Measurements from ENCODE around the gene CLDN9.

CLDN9 gene

GRCh38 chr16:3012828-3013420 is at the start of gene CLDN9:
TSS of gene CLDN9 (plus strand) at chr16:3012923. CDS start at chr16:3013363, 440 bp downstream.
- H3K27ac Mint-ChIP-seq, result no peak within 1 kb of the TSS
- H3K4me1 Mint-ChIP-seq (ENCODE audit: low read depth), result peaks cover 11% of the 10 kb centered on the region
- H3K9me3 Mint-ChIP-seq, result no peaks in the 10 kb centered on the region
- H3K27me3 Mint-ChIP-seq, result peaks cover 11% of the 10 kb centered on the region
- no peaks in the 10 kb centered on the region for H3K36me3 Mint-ChIP-seq (ENCODE audit: low read depth)
- H3K4me3 Mint-ChIP-seq, result no peak within 1 kb of the TSS

- Mint-ChIP-seq H3K9me3 (no peaks in the 10 kb centered on the region), H3K36me3 (ENCODE audit: low read depth) (no peaks in the 10 kb centered on the region), H3K4me1 (ENCODE audit: low read depth) (peaks cover 29% of the 10 kb centered on the region), H3K27ac (no peak overlapping the region), H3K4me3 (peak overlapping the region; percentile 78), H3K27me3 (peaks cover 19% of the 10 kb centered on the region)
Observed at GRCh38 chr16:2963074-2963722, 49.5 kb upstream of the CLDN9 start.

- Mint-ChIP-seq H3K27me3 (peaks cover 22% of the 10 kb centered on the region), H3K27ac (no peak within 1 kb of the TSS), H3K4me1 (ENCODE audit: low read depth) (peaks cover 35% of the 10 kb centered on the region), H3K9me3 (no peaks in the 10 kb centered on the region), H3K36me3 (ENCODE audit: low read depth) (no peaks in the 10 kb centered on the region), H3K4me3 (peak within 1 kb of the TSS; percentile 78)
Observed at GRCh38 chr16:2963723-2964474, 48.8 kb upstream of the CLDN9 start, which contains the start of gene KREMEN2. TSS of gene KREMEN2 (plus strand) at chr16:2964275. CDS start at chr16:2964521, 246 bp downstream.

- no peaks in the 10 kb centered on the region for H3K9me3 Mint-ChIP-seq
- H3K4me3 Mint-ChIP-seq, result peak overlapping the region; percentile 45
- H3K4me1 Mint-ChIP-seq (ENCODE audit: low read depth), result peaks cover 35% of the 10 kb centered on the region
- no peak overlapping the region for H3K27ac Mint-ChIP-seq
- H3K36me3 Mint-ChIP-seq (ENCODE audit: low read depth), result no peaks in the 10 kb centered on the region
- H3K27me3 Mint-ChIP-seq, result peaks cover 22% of the 10 kb centered on the region
Observed at GRCh38 chr16:2964475-2965336, 48.0 kb upstream of the CLDN9 start.

- H3K27me3 Mint-ChIP-seq, result peaks cover 18% of the 10 kb centered on the region
- peaks cover 41% of the 10 kb centered on the region for H3K4me1 Mint-ChIP-seq (ENCODE audit: low read depth)
- no peaks in the 10 kb centered on the region for H3K9me3 Mint-ChIP-seq
- H3K4me3 Mint-ChIP-seq, result no peak overlapping the region
- H3K36me3 Mint-ChIP-seq (ENCODE audit: low read depth), result peaks cover 4% of the 10 kb centered on the region
- H3K27ac Mint-ChIP-seq, result no peak overlapping the region
Observed at GRCh38 chr16:2966043-2966807, 46.5 kb upstream of the CLDN9 start.

GRCh38 chr16:2966808-2967191 is 45.9 kb upstream of the CLDN9 start:
- Mint-ChIP-seq H3K27me3 (peaks cover 16% of the 10 kb centered on the region), H3K4me3 (no peak overlapping the region), H3K9me3 (no peaks in the 10 kb centered on the region), H3K4me1 (ENCODE audit: low read depth) (peaks cover 40% of the 10 kb centered on the region), H3K36me3 (ENCODE audit: low read depth) (peaks cover 5% of the 10 kb centered on the region), H3K27ac (no peak overlapping the region)

GRCh38 chr16:2967211-2967631 is 45.5 kb upstream of the CLDN9 start:
- Mint-ChIP-seq H3K4me3 (no peak overlapping the region), H3K27ac (no peak overlapping the region), H3K9me3 (no peaks in the 10 kb centered on the region), H3K36me3 (ENCODE audit: low read depth) (peaks cover 9% of the 10 kb centered on the region), H3K27me3 (peaks cover 14% of the 10 kb centered on the region), H3K4me1 (ENCODE audit: low read depth) (peaks cover 37% of the 10 kb centered on the region)

GRCh38 chr16:2967721-2968161 is 45.0 kb upstream of the CLDN9 start:
- Mint-ChIP-seq H3K36me3 (ENCODE audit: low read depth) (peaks cover 15% of the 10 kb centered on the region), H3K27me3 (peaks cover 14% of the 10 kb centered on the region), H3K9me3 (no peaks in the 10 kb centered on the region), H3K4me1 (ENCODE audit: low read depth) (peaks cover 37% of the 10 kb centered on the region), H3K4me3 (peak overlapping the region; percentile 74), H3K27ac (no peak overlapping the region)

- peaks cover 15% of the 10 kb centered on the region for H3K36me3 Mint-ChIP-seq (ENCODE audit: low read depth)
- H3K4me3 Mint-ChIP-seq, result peak overlapping the region; percentile 74
- peaks cover 37% of the 10 kb centered on the region for H3K4me1 Mint-ChIP-seq (ENCODE audit: low read depth)
- no peaks in the 10 kb centered on the region for H3K9me3 Mint-ChIP-seq
- peaks cover 14% of the 10 kb centered on the region for H3K27me3 Mint-ChIP-seq
- no peak overlapping the region for H3K27ac Mint-ChIP-seq
Observed at GRCh38 chr16:2968368-2968737, 44.4 kb upstream of the CLDN9 start.

- peaks cover 32% of the 10 kb centered on the region for H3K4me1 Mint-ChIP-seq (ENCODE audit: low read depth)
- peak within 1 kb of the TSS; percentile 65 for H3K27ac Mint-ChIP-seq
- H3K4me3 Mint-ChIP-seq, result peak within 1 kb of the TSS; percentile 81
- peaks cover 14% of the 10 kb centered on the region for H3K27me3 Mint-ChIP-seq
- H3K9me3 Mint-ChIP-seq, result no peaks in the 10 kb centered on the region
- H3K36me3 Mint-ChIP-seq (ENCODE audit: low read depth), result peaks cover 15% of the 10 kb centered on the region
Observed at GRCh38 chr16:2968738-2969544, 43.8 kb upstream of the CLDN9 start, which contains the start of gene PAQR4. TSS of gene PAQR4 (plus strand) at chr16:2969348. CDS start at chr16:2969675, 327 bp downstream.

GRCh38 chr16:2969545-2970521 is 42.9 kb upstream of the CLDN9 start:
- peaks cover 26% of the 10 kb centered on the region for H3K4me1 Mint-ChIP-seq (ENCODE audit: low read depth)
- H3K27ac Mint-ChIP-seq, result peak overlapping the region; percentile 65
- peak overlapping the region; percentile 81 for H3K4me3 Mint-ChIP-seq
- H3K36me3 Mint-ChIP-seq (ENCODE audit: low read depth), result peaks cover 15% of the 10 kb centered on the region
- no peaks in the 10 kb centered on the region for H3K9me3 Mint-ChIP-seq
- peaks cover 10% of the 10 kb centered on the region for H3K27me3 Mint-ChIP-seq

- Mint-ChIP-seq H3K9me3 (no peaks in the 10 kb centered on the region), H3K27ac (no peak overlapping the region), H3K4me3 (peak overlapping the region; percentile 81), H3K4me1 (ENCODE audit: low read depth) (peaks cover 20% of the 10 kb centered on the region), H3K27me3 (peaks cover 10% of the 10 kb centered on the region), H3K36me3 (ENCODE audit: low read depth) (peaks cover 15% of the 10 kb centered on the region)
Observed at GRCh38 chr16:2970563-2970962, 42.2 kb upstream of the CLDN9 start.
